Chondrocyte (in vitro differentiated cells): Measurements from ENCODE around the gene BLOC1S6. TPM values are rescaled to one million over a fixed set of nuclear protein-coding genes. Genes with fewer than 3 reads are reported as not detected.
A peak's percentile ranks its signal among the peaks of the same experiment; 100 is the strongest.

Experiments used
- DNase-seq: peaks from one replicate; pipeline ENCODE4 v3.0.0; 2021; ENCODE audit warnings: mixed read lengths, low spot score
- H3K27ac Mint-ChIP-seq: one replicate; pipeline ENCODE4 v1.8.0; 2021; ENCODE audit warnings: mild to moderate bottlenecking, moderate library complexity, mixed read lengths; ENCODE audit not compliant: unreplicated experiment
- H3K27me3 Mint-ChIP-seq: 2 replicates; pipeline ENCODE4 v1.8.0; 2021; ENCODE audit warnings: low read depth, mixed read lengths
- H3K36me3 Mint-ChIP-seq: 2 replicates; pipeline ENCODE4 v1.8.0; 2021; ENCODE audit warnings: low read depth, mixed read lengths
- H3K4me1 Mint-ChIP-seq: 2 replicates; pipeline ENCODE4 v1.8.0; 2021; ENCODE audit warnings: low read depth, mild to moderate bottlenecking, mixed read lengths
- H3K4me3 Mint-ChIP-seq: one replicate; pipeline ENCODE4 v1.8.0; 2021; ENCODE audit warnings: mild to moderate bottlenecking, moderate library complexity, mixed read lengths; ENCODE audit not compliant: unreplicated experiment
- H3K9me3 Mint-ChIP-seq: 2 replicates; pipeline ENCODE4 v1.8.0; 2021; ENCODE audit warnings: low read depth, mixed read lengths
- total RNA-seq: library from RNA; stranded (reverse); gene quantifications from 3 replicates; pipeline ENCODE4 v1.2.1, GENCODE V29; 2021
- TF ChIP-seq, protein P1 (sequence below): fragments of 200-600 bp; sonication (generic); IDR thresholded peaks from 2 replicates; pipeline ENCODE4 v1.5.0; 2021; ENCODE audit warnings: antibody characterized with exemption, mild to moderate bottlenecking, moderate library complexity

BLOC1S6 gene
- total RNA-seq, 1 donor from 2014 or later = 51.4 TPM

- no peak overlapping the region for H3K27ac Mint-ChIP-seq
- no peaks in the 10 kb centered on the region for H3K27me3 Mint-ChIP-seq
- TF ChIP-seq, protein P1, sequence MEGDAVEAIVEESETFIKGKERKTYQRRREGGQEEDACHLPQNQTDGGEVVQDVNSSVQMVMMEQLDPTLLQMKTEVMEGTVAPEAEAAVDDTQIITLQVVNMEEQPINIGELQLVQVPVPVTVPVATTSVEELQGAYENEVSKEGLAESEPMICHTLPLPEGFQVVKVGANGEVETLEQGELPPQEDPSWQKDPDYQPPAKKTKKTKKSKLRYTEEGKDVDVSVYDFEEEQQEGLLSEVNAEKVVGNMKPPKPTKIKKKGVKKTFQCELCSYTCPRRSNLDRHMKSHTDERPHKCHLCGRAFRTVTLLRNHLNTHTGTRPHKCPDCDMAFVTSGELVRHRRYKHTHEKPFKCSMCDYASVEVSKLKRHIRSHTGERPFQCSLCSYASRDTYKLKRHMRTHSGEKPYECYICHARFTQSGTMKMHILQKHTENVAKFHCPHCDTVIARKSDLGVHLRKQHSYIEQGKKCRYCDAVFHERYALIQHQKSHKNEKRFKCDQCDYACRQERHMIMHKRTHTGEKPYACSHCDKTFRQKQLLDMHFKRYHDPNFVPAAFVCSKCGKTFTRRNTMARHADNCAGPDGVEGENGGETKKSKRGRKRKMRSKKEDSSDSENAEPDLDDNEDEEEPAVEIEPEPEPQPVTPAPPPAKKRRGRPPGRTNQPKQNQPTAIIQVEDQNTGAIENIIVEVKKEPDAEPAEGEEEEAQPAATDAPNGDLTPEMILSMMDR = no peak
- H3K4me1 Mint-ChIP-seq = peaks cover 27% of the 10 kb centered on the region
- H3K4me3 Mint-ChIP-seq = no peak overlapping the region
- H3K36me3 Mint-ChIP-seq = no peaks in the 10 kb centered on the region
- DNase-seq = no peak
- peaks cover 2% of the 10 kb centered on the region for H3K9me3 Mint-ChIP-seq
These were observed 40.4 kb upstream of the BLOC1S6 start for GRCh38 chr15:45546789-45547188.

GRCh38 chr15:45548753-45549520 is 38.2 kb upstream of the BLOC1S6 start:
- Mint-ChIP-seq H3K36me3 (no peaks in the 10 kb centered on the region), H3K4me1 (peaks cover 28% of the 10 kb centered on the region), H3K27me3 (no peaks in the 10 kb centered on the region), H3K9me3 (peaks cover 2% of the 10 kb centered on the region), H3K27ac (peak overlapping the region; percentile 88), H3K4me3 (no peak overlapping the region)
- no peak for DNase-seq
- TF ChIP-seq, protein P1 = no peak

GRCh38 chr15:45549541-45550220 is 37.5 kb upstream of the BLOC1S6 start:
- Mint-ChIP-seq H3K36me3 (no peaks in the 10 kb centered on the region), H3K4me1 (peaks cover 28% of the 10 kb centered on the region), H3K27ac (peak overlapping the region; percentile 88), H3K27me3 (peaks cover 4% of the 10 kb centered on the region), H3K4me3 (peak overlapping the region; percentile 41), H3K9me3 (peaks cover 2% of the 10 kb centered on the region)
- TF ChIP-seq, protein P1 = no peak
- DNase-seq = no peak

- peaks cover 2% of the 10 kb centered on the region for H3K9me3 Mint-ChIP-seq
- H3K4me3 Mint-ChIP-seq = no peak overlapping the region
- H3K27ac Mint-ChIP-seq = peak overlapping the region; percentile 88
- peaks cover 28% of the 10 kb centered on the region for H3K4me1 Mint-ChIP-seq
- no peaks in the 10 kb centered on the region for H3K36me3 Mint-ChIP-seq
- TF ChIP-seq, protein P1 = no peak
- DNase-seq = no peak
- peaks cover 4% of the 10 kb centered on the region for H3K27me3 Mint-ChIP-seq
These were observed 36.7 kb upstream of the BLOC1S6 start for GRCh38 chr15:45550436-45550835.

- H3K27me3 Mint-ChIP-seq = peaks cover 4% of the 10 kb centered on the region
- DNase-seq = no peak
- no peak overlapping the region for H3K4me3 Mint-ChIP-seq
- peaks cover 28% of the 10 kb centered on the region for H3K4me1 Mint-ChIP-seq
- H3K27ac Mint-ChIP-seq = peak overlapping the region; percentile 51
- H3K9me3 Mint-ChIP-seq = peaks cover 2% of the 10 kb centered on the region
- TF ChIP-seq, protein P1 = no peak
- no peaks in the 10 kb centered on the region for H3K36me3 Mint-ChIP-seq
These were observed 35.5 kb upstream of the BLOC1S6 start for GRCh38 chr15:45551676-45552075.
